B cell (primary cell): ENCODE measurements around the gene IL3RA.

ENCODE experiments used
- EZH2 ChIP-seq: IDR thresholded peaks from 2 replicates; pipeline ENCODE4 v1.6.1; 2012; ENCODE audit warnings: borderline replicate concordance, low read depth, mild to moderate bottlenecking, moderate library complexity, low read length; ENCODE audit not compliant: insufficient read depth, poor library complexity, severe bottlenecking
- TF ChIP-seq, protein P1 (sequence below): fragments of 200-600 bp; IDR thresholded peaks from one replicate; pipeline ENCODE4 v1.8.0; 2022; ENCODE audit warnings: antibody characterized with exemption, mild to moderate bottlenecking

DNA sequence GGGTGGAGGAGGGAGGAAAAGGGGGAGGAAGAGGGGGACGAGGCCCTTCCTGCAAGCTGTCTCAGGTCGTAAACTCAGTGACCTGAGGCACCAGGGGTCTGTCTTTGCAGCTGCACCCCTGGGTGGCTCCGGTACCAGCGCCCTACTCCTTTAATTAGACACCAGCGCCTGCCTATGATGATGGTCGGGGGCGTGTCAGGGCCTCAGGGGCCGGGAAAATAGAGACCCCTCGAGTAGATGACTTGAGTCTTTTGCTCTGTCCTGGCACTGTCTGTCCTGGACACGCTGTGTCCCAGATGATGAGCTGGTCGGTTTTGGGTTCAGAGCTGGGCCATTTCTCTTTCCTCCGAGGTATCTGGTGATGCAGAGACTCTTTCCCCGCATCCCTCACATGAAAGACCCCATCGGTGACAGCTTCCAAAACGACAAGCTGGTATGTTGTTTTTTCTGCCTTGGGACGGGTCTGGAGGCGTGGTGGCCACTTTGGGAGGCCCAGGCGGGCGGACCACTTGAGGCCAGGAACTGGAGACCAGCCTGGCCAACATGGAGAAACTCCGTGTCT is 44.2 kb downstream of the IL3RA start:
- TF ChIP-seq, protein P1, sequence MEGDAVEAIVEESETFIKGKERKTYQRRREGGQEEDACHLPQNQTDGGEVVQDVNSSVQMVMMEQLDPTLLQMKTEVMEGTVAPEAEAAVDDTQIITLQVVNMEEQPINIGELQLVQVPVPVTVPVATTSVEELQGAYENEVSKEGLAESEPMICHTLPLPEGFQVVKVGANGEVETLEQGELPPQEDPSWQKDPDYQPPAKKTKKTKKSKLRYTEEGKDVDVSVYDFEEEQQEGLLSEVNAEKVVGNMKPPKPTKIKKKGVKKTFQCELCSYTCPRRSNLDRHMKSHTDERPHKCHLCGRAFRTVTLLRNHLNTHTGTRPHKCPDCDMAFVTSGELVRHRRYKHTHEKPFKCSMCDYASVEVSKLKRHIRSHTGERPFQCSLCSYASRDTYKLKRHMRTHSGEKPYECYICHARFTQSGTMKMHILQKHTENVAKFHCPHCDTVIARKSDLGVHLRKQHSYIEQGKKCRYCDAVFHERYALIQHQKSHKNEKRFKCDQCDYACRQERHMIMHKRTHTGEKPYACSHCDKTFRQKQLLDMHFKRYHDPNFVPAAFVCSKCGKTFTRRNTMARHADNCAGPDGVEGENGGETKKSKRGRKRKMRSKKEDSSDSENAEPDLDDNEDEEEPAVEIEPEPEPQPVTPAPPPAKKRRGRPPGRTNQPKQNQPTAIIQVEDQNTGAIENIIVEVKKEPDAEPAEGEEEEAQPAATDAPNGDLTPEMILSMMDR = no peak
- TF ChIP-seq EZH2 = no peak
